NCI-H2081 (cell line): ENCODE measurements around the gene SYT1.

Experiments
- DNase-seq, 2 experiments: peaks; one replicate each; lab custom pipeline; 2025; lab: John Stamatoyannopoulos, UW

The SYT1 gene

GRCh38 chr12:79217306-79217705, 352.7 kb downstream of the SYT1 start:
- DNase-seq, result peak; percentile 17 to 62

DNA sequence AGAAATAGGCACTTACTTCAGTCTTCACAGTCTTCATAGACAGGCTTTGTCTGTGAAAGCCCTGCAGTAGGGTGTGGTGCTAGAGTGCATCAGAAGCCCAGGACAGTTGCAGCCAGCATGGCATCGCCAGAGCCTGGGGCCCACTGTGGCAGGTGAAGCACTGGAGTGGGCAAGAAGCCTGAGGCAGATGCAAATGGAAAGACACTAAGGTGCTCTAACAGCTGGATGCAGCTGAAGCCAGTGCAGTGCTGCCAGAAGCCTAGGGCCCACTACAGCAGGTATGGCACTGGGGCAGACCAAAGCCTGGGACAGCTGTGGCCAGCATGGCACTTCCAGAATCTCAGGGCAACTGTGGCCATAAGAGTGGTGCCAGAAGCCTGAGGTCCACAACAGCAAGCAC, 358.6 kb downstream of the SYT1 start:
- DNase-seq, result no peak

DNA sequence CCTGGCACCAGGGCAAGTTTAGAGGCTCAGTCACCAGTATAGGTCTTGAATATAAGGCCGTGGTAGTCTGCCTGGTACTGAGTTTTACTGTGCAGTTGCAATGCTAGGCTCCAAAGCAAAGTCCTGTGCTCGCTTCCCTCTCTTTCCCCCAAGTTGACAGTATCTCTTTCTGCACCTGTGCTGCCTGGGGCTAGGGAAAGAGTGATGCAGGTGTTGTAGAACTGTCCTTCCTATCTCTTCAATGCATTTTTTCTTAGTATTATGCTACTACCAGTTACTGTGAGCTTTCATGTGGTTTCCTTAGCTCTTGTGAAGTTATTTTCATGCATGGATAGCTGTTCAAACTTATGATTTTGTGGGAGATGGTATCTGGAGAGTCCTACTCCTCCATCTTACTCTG, 359.2 kb downstream of the SYT1 start:
- DNase-seq, result no peak

GRCh38 chr12:79227091-79227490, 362.5 kb downstream of the SYT1 start:
- no peak for DNase-seq

DNA sequence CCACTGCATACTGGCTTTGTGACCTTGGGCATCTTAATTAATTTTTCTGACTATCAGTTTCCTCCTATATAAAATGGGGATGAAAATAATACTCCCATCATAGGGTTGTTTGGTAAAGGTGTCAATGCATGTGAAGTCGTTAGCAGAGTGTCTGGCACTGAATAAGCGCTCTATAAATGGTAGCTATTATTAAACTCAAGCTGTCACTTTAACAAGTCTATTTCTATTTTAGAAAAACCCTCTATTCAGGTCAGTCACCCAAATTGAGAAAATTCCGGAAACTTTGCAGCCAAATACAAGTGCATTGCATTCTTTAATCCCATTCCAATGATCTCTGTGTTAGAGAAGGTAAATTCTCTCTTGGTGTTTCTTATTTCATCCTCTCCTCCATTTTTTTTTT, 363.1 kb downstream of the SYT1 start:
- no peak for DNase-seq

- peak; percentile 42 to 77 for DNase-seq
Observed at GRCh38 chr12:79233341-79233781, 368.8 kb downstream of the SYT1 start.

GRCh38 chr12:79236920-79237319, 372.3 kb downstream of the SYT1 start:
- no peak for DNase-seq

DNA sequence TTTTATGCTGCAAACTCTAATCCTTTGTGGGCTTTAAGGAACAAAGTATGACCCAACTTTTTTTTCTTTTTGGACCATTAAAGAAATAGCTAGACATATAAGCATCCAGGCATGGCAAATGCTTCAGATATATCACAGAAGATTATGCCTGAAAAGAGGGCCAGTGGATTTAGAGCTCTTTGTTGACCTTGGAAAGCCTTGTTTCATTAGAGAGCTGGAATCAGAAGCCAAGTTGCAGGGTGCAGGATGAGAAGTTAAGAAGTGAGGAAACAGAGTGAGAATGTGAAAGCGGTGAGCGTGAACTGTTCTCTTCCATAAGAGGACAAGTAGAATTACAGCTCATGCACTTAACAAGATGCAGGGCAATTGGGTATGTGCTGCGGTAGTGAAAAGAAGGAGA, 373.7 kb downstream of the SYT1 start:
- DNase-seq, result no peak

DNA sequence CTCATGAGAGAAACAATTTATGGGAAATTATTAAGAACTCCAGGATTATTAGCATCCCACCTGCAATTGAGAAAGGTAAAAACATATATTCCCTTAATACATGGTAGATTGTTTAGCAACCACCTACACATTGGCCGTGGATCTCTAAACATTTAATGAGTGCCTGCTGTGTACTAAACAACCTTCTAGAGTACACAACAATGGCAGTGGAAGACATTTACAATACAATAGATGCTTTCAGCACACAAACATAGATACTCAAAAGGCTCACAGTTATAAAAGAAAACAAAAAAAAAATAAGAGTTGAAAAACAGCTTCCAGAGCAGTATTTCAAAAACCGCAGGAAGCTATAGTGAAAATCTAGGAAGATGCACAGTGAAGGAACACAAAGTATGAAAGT, 382.9 kb downstream of the SYT1 start:
- no peak for DNase-seq

- DNase-seq, result no peak
Observed at GRCh38 chr12:79250186-79250585, 385.6 kb downstream of the SYT1 start.

GRCh38 chr12:79250960-79251755, 386.6 kb downstream of the SYT1 start:
- DNase-seq, result no peak

GRCh38 chr12:79252358-79253075, 387.9 kb downstream of the SYT1 start:
- DNase-seq, result no peak

DNA sequence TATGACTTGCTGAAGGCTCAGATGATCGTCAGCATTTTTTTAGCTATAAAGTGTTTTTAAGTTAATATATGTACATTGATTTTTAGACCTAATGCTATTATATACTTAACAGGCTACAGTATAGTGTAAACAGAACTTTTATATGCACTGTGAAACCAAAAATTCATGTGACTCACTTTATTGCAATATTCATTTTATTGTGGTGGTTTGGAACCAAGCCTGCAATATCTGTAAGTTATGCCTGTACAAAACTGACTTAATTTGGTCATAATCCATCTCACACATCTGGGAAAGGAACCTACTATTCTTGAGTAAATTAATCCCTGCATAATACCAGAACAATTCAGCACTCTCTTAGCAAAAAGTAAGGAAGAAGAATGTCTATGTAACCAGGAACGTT, 390.7 kb downstream of the SYT1 start:
- no peak for DNase-seq

DNA sequence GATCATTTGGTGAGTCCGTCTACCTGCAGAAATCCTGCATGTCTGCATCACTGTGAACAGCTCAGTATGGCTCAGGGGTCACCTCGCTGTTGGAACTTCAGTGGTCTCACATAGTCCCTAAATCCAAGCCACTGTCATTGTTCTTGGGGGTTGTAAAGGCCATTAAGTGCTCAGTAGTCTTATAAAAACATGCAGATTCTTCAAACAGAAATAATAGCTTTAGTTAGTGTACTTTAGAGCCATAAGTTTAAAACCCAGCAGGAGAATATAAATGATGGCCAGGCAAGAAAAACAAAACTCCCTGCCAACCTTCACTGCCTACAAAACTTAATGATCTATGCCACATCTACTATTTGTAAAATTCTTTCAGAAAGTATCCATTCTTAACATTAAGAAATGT, 396.3 kb downstream of the SYT1 start:
- DNase-seq, result no peak

GRCh38 chr12:79262938-79263337, 398.4 kb downstream of the SYT1 start:
- DNase-seq, result no peak

DNA sequence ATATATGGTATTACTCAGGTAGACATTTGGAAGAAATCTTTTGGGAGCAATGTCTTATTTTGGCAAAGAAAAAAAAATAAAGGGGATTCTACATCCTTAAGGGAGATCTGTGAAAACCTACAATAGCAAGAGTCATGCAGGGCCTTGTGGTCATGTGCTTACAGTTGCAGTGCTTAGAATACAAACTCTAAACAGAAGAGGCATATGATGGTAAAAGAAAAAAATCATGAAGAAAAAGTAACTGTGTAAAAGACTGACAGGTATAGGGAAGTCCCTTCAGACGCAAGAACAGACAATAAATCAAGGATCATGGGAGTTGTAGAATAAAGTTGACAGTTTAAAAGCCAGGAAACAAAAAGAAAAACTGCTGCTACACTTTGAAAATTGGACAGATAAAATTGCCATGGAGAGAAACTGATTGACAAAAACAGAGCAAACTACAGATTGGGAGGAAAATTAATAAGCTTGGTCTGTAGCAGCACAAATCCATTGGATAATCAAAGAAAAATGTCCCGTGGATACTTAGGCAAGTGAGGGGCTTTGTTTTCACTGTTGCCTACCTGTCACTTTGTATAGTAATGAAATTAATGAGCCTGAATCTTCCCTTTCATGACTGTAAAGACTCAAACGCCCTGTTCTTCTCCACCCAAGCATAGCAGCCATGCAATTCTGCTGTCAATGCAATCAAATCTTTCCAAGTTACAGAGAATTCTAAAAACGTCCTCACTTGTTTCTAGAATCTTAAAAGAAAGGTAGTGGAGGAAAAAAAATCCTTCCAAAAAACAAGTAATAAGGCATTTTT, 402.0 kb downstream of the SYT1 start:
- no peak for DNase-seq

DNA sequence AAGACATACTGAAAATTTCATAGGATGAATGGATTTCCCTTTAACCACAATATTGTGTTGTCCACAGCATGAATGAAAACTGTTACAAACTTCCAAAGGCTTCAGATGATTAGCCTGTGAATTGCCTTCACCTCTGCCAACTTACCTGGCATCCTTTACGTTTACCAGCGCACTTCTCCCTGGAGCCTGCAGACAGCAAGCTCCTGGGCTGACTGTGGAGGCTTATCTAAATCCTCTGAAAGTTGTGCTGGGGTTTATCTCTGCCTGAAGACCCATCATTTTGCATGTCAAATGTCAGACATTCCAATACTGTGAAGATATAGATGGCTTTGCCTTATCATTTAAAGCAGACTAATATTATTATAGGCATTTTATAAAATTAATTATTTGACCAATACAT, 403.0 kb downstream of the SYT1 start:
- no peak for DNase-seq

DNA sequence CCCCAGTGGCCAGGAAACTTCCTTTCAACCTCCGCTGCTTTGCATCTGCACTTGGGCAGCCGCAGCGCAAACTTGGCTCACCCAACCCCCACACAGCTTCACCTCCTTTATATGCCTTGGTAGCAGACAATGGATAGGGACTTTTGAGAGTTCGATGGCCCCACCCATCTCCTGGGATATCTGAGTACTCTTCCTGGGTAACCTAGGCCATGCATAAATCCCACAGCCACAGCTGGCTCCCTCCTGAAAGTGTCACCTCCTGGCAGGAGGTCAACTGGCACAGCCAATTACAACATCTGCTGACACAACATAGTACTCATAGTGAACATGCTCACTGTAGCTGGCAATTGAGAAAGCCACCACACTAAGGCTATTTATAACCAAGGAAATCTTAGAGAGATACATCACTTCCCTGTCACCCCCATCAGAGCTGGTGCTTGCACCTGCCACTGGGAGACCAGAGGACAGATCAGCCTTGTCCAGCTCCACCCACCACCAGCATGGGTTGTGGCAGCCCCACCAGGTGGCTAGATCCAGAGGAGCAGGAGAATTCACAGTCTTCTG, 410.0 kb downstream of the SYT1 start:
- peak in 1 of 2 experiments; percentile 28 for DNase-seq

- no peak for DNase-seq
Observed at GRCh38 chr12:79275631-79276030, 411.1 kb downstream of the SYT1 start.

- no peak for DNase-seq
Observed at GRCh38 chr12:79283364-79283763, 418.8 kb downstream of the SYT1 start.

GRCh38 chr12:79288911-79289310, 424.3 kb downstream of the SYT1 start:
- DNase-seq, result no peak

GRCh38 chr12:79291711-79292110, 427.1 kb downstream of the SYT1 start:
- DNase-seq, result no peak
